HepG2 (cell line): ENCODE measurements around the gene HNF1B. TPM values are rescaled to one million over a fixed set of nuclear protein-coding genes. Genes with fewer than 3 reads are reported as not detected.

Source experiments
- ATAC-seq: fragments of 200-7000 bp; cut with Tn5 transposase; 3 replicates; pipeline ENCODE4 v1.9.1; 2020; ENCODE audit warnings: mild to moderate bottlenecking, moderate library complexity
- BruUV-seq: library from RNA; stranded (reverse); fragments of 400-500 nt; replicated peaks from 2 replicates; lab custom pipeline; 2021; lab: Mats Ljungman, UMichigan
- CTCF ChIA-PET: fragments of 300-600 bp; formaldehyde crosslinking; extraction: SDS; loops from one replicate; lab custom pipeline; 2021; ENCODE audit warnings: low total read pairs, inconsistent platforms, low intra/inter-chr PET ratio; lab: Yijun Ruan, JAX
- POLR2A ChIA-PET: fragments of 350-600 bp; sonication (Branson Sonifier 250); formaldehyde crosslinking; loops from one replicate; lab custom pipeline; 2020; ENCODE audit warnings: antibody characterized with exemption, inconsistent platforms; lab: Yijun Ruan, JAX
- DNase-seq: peaks from one replicate; pipeline ENCODE4 v3.0.0-alpha.2; 2015; ENCODE audit warnings: low spot score
- FAIRE-seq: peaks from 3 replicates; lab custom pipeline; 2011; peaks lifted over from hg19 to GRCh38; lab: Jason Lieb, UNC
- H2AFZ ChIP-seq: one replicate; pipeline ENCODE4 v1.6.1; 2011; ENCODE audit warnings: low read length, inconsistent platforms
- H3K27ac ChIP-seq: fragments of 300-600 bp; 3 replicates; pipeline ENCODE4 v1.8.0; 2011; ENCODE audit warnings: mixed run types, mild to moderate bottlenecking, mixed read lengths, low read length, inconsistent platforms; ENCODE audit not compliant: insufficient read depth; ENCODE audit errors: extremely low read length
- H3K27me3 ChIP-seq, 2 experiments: fragments of 200-600 bp in 1 of 2; 2 replicates in 1 of 2; 3 replicates in 1 of 2; pipeline versions ENCODE4 v1.6.0 to v1.8.0; 2011; ENCODE audit warnings: low read length in 2 of 2, mild to moderate bottlenecking in 2 of 2, moderate library complexity in 2 of 2, inconsistent platforms in 1 of 2; ENCODE audit not compliant: insufficient read depth in 2 of 2, control insufficient read depth in 1 of 2
- H3K36me3 ChIP-seq, 2 experiments: fragments of 200-600 bp in 1 of 2; replicated peaks in 1 of 2; 2 replicates in 1 of 2; 3 replicates in 1 of 2; pipeline versions ENCODE4 v1.5.1 to v1.8.0; 2011; ENCODE audit warnings: low read length in 2 of 2, inconsistent platforms in 1 of 2; ENCODE audit not compliant: insufficient read depth in 2 of 2, control insufficient read depth in 1 of 2
- H3K4me1 ChIP-seq: 2 replicates; pipeline ENCODE4 v1.5.1; 2012; ENCODE audit warnings: low read length, inconsistent platforms; ENCODE audit not compliant: insufficient read depth
- H3K4me2 ChIP-seq: 2 replicates; pipeline ENCODE4 v1.6.0; 2011; ENCODE audit warnings: low read depth, low read length, inconsistent platforms
- H3K4me3 ChIP-seq, 3 experiments: fragments of 200-600 bp in 1 of 3; sonication (generic), shearing (Covaris generic) in 1 of 3; replicated peaks in 1 of 3; 2 replicates each; pipeline ENCODE4 v1.5.1; 2011 to 2016; ENCODE audit warnings: low read length in 3 of 3, inconsistent platforms in 2 of 3, low read depth in 2 of 3, mild to moderate bottlenecking in 2 of 3, control low read depth in 1 of 3, mixed read lengths in 1 of 3; ENCODE audit not compliant: insufficient read depth in 1 of 3
- H3K79me2 ChIP-seq: one replicate; pipeline ENCODE4 v1.6.1; 2011; ENCODE audit warnings: low read length, inconsistent platforms; ENCODE audit not compliant: insufficient read depth
- H3K9ac ChIP-seq: 2 replicates; pipeline ENCODE4 v1.6.0; 2011; ENCODE audit warnings: mild to moderate bottlenecking, low read depth, low read length, inconsistent platforms; ENCODE audit not compliant: insufficient read depth
- H3K9me3 ChIP-seq: 2 replicates; pipeline ENCODE4 v1.5.1; 2012; ENCODE audit warnings: mild to moderate bottlenecking, low read length
- H4K20me1 ChIP-seq: 2 replicates; pipeline ENCODE4 v1.6.0; 2011; ENCODE audit warnings: inconsistent platforms, mild to moderate bottlenecking, low read length, moderate library complexity; ENCODE audit not compliant: insufficient read depth
- KAT8 ChIP-seq: IDR thresholded peaks from 2 replicates; pipeline ENCODE4 v1.6.1; 2016; ENCODE audit warnings: missing genetic modification reagents, missing compliant biosample characterization
- ZFP36L1 ChIP-seq: sonication (generic); formaldehyde crosslinking; IDR thresholded peaks from 2 replicates; pipeline ENCODE4 v1.8.0; 2022; ENCODE audit warnings: mild to moderate bottlenecking, missing genetic modification reagents, moderate library complexity
- ZMAT3 ChIP-seq: sonication (generic); formaldehyde crosslinking; conservative IDR thresholded peaks from 2 replicates; pipeline ENCODE4 v1.7.0; 2021; ENCODE audit warnings: missing genetic modification reagents
- WGBS: methylation state at CpG from one replicate; pipeline ENCODE4 v1.1.6; 2017; ENCODE audit warnings: low lambda C conversion rate; 5-methylcytosine and 5-hydroxymethylcytosine counted together
- in situ Hi-C: cut with HindIII; loops from 2 replicates; pipeline ENCODE4 v1.10.0; 2017; ENCODE audit warnings: low pct_unique_long_range_greater_than_20kb; ENCODE audit not compliant: extremely low pct_ligation_motif_present
- intact Hi-C: fragments of 100-400 bp; cut with micrococcal nuclease; formaldehyde crosslinking; loops from one replicate; pipeline ENCODE4 v1.10.0; 2022; ENCODE audit not compliant: unreplicated experiment
- polyA plus RNA-seq, 8 experiments: library from polyadenylated mRNA; depleted of rRNA in 3 of 8; stranded (reverse) in 7 of 8; unstranded in 1 of 8; fragments of >200 nt; fragmentation: Illumina TruSeq in 4 of 8; extraction: Trizol in 4 of 8; gene quantifications; 2 replicates each; pipeline versions ENCODE4 v1.2.1 to v1.2.3, GENCODE V29; 2011 to 2016; ENCODE audit warnings: low read depth in 4 of 8, missing spikeins in 1 of 8, mixed read lengths in 1 of 8; ENCODE audit not compliant: insufficient read depth in 1 of 8
- total RNA-seq, 5 experiments: library from RNA; depleted of rRNA; stranded (reverse); fragments of >200 nt; fragmentation: Illumina TruSeq; extraction: Trizol; gene quantifications; 2 replicates each; pipeline ENCODE4 v1.2.3, GENCODE V29; 2016; ENCODE audit warnings: low read depth in 1 of 5
- TF ChIP-seq, protein P1 (sequence below): IDR thresholded peaks from 2 replicates; pipeline ENCODE4 v1.6.1; 2016; ENCODE audit warnings: low read depth, missing genetic modification reagents, missing compliant biosample characterization
- TF ChIP-seq, protein P2 (sequence below): sonication (generic); formaldehyde crosslinking; IDR thresholded peaks from 2 replicates; pipeline ENCODE4 v1.8.0; 2023; ENCODE audit warnings: mild to moderate bottlenecking, missing genetic modification reagents

Gene HNF1B
- total and polyA plus RNA-seq, 2 of the 13 experiments (the other 11 are each of a cell fraction or from before 2014, with no cell fraction given) = 1.9 to 5.3 TPM

DNA sequence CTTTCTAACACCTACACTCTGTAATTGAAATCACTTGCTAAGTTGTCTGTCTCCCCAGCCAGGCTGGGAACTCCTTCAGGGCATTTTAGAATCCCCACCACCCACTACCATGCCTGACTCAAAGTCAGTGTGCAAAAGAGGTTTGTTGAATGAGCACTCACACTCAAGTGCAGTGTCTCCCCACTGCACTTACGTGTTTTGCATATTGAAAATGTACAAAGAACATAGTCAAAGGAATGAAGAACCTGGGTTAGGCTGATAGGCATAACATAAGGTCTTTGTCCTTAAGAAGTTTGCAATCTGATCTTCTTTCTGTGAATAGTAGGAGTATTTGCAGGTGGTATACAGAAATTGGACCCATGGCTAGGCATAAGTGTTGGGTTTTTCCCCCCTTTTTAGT, 67.8 kb downstream of the HNF1B start:
- peaks cover 71% of the 10 kb centered on the region for H3K4me1 ChIP-seq
- H3K36me3 ChIP-seq = no peaks in the 10 kb centered on the region
- intact Hi-C loops = loop anchor here (2.0 kb wide), 1 partner anchor 22 kb away; no protein-coding TSS in a partner anchor
- no peaks in the 10 kb centered on the region for H3K27me3 ChIP-seq
- 43% methylated on average over 1 of the region's 1 CpG for whole genome bisulfite sequencing
- no peak for DNase-seq
- in situ Hi-C loops = no loop called here
- H3K4me2 ChIP-seq = peak overlapping the region; percentile 84
- no peak for FAIRE-seq
- POLR2A ChIA-PET = interaction anchor here (2.2 to 3.9 kb wide), 3 partner anchors 21 to 36 kb away, joined by 13 to 30 read pairs (median 27); no protein-coding TSS in a partner anchor
- H4K20me1 ChIP-seq = no peaks in the 10 kb centered on the region
- H3K79me2 ChIP-seq = no peaks in the 10 kb centered on the region
- BruUV-seq = no TSS peak
- H3K4me3 ChIP-seq = peak overlapping the region in 2 of 3 experiments; percentile 0 to 58; a peak in 1 of 6 replicates
- CTCF ChIA-PET = no interaction called here
- no peak overlapping the region for H2AFZ ChIP-seq
- peak overlapping the region; percentile 84 for H3K9ac ChIP-seq
- ATAC-seq = no peak
- TF ChIP-seq KAT8 (CRISPR knock-in tag) (no peak), ZMAT3 (CRISPR knock-in tag) (no peak), ZFP36L1 (CRISPR knock-in tag) (no peak)
- TF ChIP-seq, protein P1, sequence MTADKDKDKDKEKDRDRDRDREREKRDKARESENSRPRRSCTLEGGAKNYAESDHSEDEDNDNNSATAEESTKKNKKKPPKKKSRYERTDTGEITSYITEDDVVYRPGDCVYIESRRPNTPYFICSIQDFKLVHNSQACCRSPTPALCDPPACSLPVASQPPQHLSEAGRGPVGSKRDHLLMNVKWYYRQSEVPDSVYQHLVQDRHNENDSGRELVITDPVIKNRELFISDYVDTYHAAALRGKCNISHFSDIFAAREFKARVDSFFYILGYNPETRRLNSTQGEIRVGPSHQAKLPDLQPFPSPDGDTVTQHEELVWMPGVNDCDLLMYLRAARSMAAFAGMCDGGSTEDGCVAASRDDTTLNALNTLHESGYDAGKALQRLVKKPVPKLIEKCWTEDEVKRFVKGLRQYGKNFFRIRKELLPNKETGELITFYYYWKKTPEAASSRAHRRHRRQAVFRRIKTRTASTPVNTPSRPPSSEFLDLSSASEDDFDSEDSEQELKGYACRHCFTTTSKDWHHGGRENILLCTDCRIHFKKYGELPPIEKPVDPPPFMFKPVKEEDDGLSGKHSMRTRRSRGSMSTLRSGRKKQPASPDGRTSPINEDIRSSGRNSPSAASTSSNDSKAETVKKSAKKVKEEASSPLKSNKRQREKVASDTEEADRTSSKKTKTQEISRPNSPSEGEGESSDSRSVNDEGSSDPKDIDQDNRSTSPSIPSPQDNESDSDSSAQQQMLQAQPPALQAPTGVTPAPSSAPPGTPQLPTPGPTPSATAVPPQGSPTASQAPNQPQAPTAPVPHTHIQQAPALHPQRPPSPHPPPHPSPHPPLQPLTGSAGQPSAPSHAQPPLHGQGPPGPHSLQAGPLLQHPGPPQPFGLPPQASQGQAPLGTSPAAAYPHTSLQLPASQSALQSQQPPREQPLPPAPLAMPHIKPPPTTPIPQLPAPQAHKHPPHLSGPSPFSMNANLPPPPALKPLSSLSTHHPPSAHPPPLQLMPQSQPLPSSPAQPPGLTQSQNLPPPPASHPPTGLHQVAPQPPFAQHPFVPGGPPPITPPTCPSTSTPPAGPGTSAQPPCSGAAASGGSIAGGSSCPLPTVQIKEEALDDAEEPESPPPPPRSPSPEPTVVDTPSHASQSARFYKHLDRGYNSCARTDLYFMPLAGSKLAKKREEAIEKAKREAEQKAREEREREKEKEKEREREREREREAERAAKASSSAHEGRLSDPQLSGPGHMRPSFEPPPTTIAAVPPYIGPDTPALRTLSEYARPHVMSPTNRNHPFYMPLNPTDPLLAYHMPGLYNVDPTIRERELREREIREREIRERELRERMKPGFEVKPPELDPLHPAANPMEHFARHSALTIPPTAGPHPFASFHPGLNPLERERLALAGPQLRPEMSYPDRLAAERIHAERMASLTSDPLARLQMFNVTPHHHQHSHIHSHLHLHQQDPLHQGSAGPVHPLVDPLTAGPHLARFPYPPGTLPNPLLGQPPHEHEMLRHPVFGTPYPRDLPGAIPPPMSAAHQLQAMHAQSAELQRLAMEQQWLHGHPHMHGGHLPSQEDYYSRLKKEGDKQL (CRISPR knock-in tag) = 0 out of 2 replicates have a peak, but pooled peaks have one; percentile 4
- TF ChIP-seq, protein P2, sequence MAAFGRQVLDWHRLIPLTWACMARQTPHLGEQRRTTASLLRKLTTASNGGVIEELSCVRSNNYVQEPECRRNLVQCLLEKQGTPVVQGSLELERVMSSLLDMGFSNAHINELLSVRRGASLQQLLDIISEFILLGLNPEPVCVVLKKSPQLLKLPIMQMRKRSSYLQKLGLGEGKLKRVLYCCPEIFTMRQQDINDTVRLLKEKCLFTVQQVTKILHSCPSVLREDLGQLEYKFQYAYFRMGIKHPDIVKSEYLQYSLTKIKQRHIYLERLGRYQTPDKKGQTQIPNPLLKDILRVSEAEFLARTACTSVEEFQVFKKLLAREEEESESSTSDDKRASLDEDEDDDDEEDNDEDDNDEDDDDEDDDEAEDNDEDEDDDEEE (CRISPR knock-in tag) = no peak
- H3K9me3 ChIP-seq = no peaks in the 10 kb centered on the region
- H3K27ac ChIP-seq = peak overlapping the region; percentile 97
